IPS-18c (cell line): ENCODE data around the gene TRPC1.
"Not testable (repeated sequence)": the region's sequence is repeated elsewhere in the genome, so short reads cannot be mapped to it uniquely, and the experiment has no call there.

Experiments used
- H3K4me3 ChIP-seq: 2 replicates; pipeline ENCODE4 v1.7.0; 2013; ENCODE audit warnings: low read depth, mild to moderate bottlenecking, low read length, moderate library complexity; ENCODE audit not compliant: insufficient read depth
- H3K9me3 ChIP-seq: one replicate; pipeline ENCODE4 v1.6.1; 2013; ENCODE audit warnings: mild to moderate bottlenecking, low read length, moderate library complexity; ENCODE audit not compliant: control insufficient read depth, insufficient read depth

TRPC1 gene

GRCh38 chr3:142723968-142724681 is at the start of gene TRPC1:
Gene TRPC1, plus strand, starts transcription at chr3:142724034. Its CDS starts 526 bp downstream, at chr3:142724560.
- H3K9me3 ChIP-seq = no peaks in the 10 kb centered on the region
- H3K4me3 ChIP-seq = peak within 1 kb of the TSS; percentile 100

- no peaks in the 10 kb centered on the region for H3K9me3 ChIP-seq
- no peak overlapping the region for H3K4me3 ChIP-seq
These were observed 47.7 kb upstream of the TRPC1 start for GRCh38 chr3:142676151-142676550.

GRCh38 chr3:142680710-142681109 is 43.1 kb upstream of the TRPC1 start:
- H3K4me3 ChIP-seq = no peak overlapping the region
- no peaks in the 10 kb centered on the region for H3K9me3 ChIP-seq

- H3K9me3 ChIP-seq = no peaks in the 10 kb centered on the region
These were observed 33.2 kb upstream of the TRPC1 start for GRCh38 chr3:142690613-142691012.

GRCh38 chr3:142691527-142691926 is 32.3 kb upstream of the TRPC1 start:
- Histone ChIP-seq H3K4me3 (no peak overlapping the region), H3K9me3 (no peaks in the 10 kb centered on the region)

More at GRCh38 chr3:142690613-142691012, 33.2 kb upstream of the TRPC1 start:
- no peak overlapping the region for H3K4me3 ChIP-seq

- no peak overlapping the region for H3K4me3 ChIP-seq
These were observed 30.5 kb upstream of the TRPC1 start for GRCh38 chr3:142693136-142693853.

GRCh38 chr3:142694225-142694624 is 29.6 kb upstream of the TRPC1 start:
- no peak overlapping the region for H3K4me3 ChIP-seq
- H3K9me3 ChIP-seq = no peaks in the 10 kb centered on the region

More at GRCh38 chr3:142693136-142693853, 30.5 kb upstream of the TRPC1 start:
- H3K9me3 ChIP-seq = no peaks in the 10 kb centered on the region

GRCh38 chr3:142705198-142705597 is 18.6 kb upstream of the TRPC1 start:
- Histone ChIP-seq H3K4me3 (no peak overlapping the region), H3K9me3 (no peaks in the 10 kb centered on the region)

- Histone ChIP-seq H3K4me3 (no peak overlapping the region), H3K9me3 (no peaks in the 10 kb centered on the region)
These were observed 17.3 kb upstream of the TRPC1 start for GRCh38 chr3:142706321-142707127.

- H3K9me3 ChIP-seq = no peaks in the 10 kb centered on the region
- H3K4me3 ChIP-seq = no peak overlapping the region
These were observed 14.6 kb upstream of the TRPC1 start for GRCh38 chr3:142709207-142709606.

GRCh38 chr3:142714882-142715281 is 9.0 kb upstream of the TRPC1 start:
- H3K4me3 ChIP-seq, H3K9me3 ChIP-seq: not testable (repeated sequence)

GRCh38 chr3:142716102-142716501 is 7.7 kb upstream of the TRPC1 start:
- no peaks in the 10 kb centered on the region for H3K9me3 ChIP-seq
- H3K4me3 ChIP-seq = no peak overlapping the region

GRCh38 chr3:142723665-142723967 is 218 bp upstream of the TRPC1 start:
- H3K4me3 ChIP-seq = peak overlapping the region; percentile 100
- no peaks in the 10 kb centered on the region for H3K9me3 ChIP-seq

- peak overlapping the region; percentile 100 for H3K4me3 ChIP-seq
- H3K9me3 ChIP-seq = no peaks in the 10 kb centered on the region
These were observed 985 bp downstream of the TRPC1 start for GRCh38 chr3:142724682-142725356.

GRCh38 chr3:142725357-142725739 is 1.5 kb downstream of the TRPC1 start:
- Histone ChIP-seq H3K9me3 (no peaks in the 10 kb centered on the region), H3K4me3 (peak overlapping the region; percentile 100)

GRCh38 chr3:142726017-142726416 is 2.2 kb downstream of the TRPC1 start:
- no peaks in the 10 kb centered on the region for H3K9me3 ChIP-seq
- no peak overlapping the region for H3K4me3 ChIP-seq

GRCh38 chr3:142732066-142732465 is 8.2 kb downstream of the TRPC1 start:
- H3K9me3 ChIP-seq = no peaks in the 10 kb centered on the region
- no peak overlapping the region for H3K4me3 ChIP-seq
